ENCODE data around the gene MLF2. TPM values are rescaled to one million over a fixed set of nuclear protein-coding genes. Genes with fewer than 3 reads are reported as not detected.

The MLF2 gene
- total RNA-seq, 2 experiments from 2014 or later: 79.7 to 87.3 TPM

GRCh38 chr12:6771509-6772330 is 18.8 kb upstream of the MLF2 start:
- intact Hi-C loops (cut with micrococcal nuclease; ENCODE audit: unreplicated experiment): no loop called here
- Histone ChIP-seq H3K4me2 (ENCODE audit: low read length) (peak overlapping the region; percentile 11; the same call in 1 of the 2 replicates), H3K9me2 (ENCODE audit: insufficient read depth, low read length) (no peaks in the 10 kb centered on the region), H3K36me3 (ENCODE audit: insufficient read depth, low read length) (no peaks in the 10 kb centered on the region), H3K4me1 (ENCODE audit: insufficient read depth, low read length, poor library complexity, severe bottlenecking) (peaks cover 28% of the 10 kb centered on the region), H3K4me3 (ENCODE audit: low read depth, low read length, poor library complexity, severe bottlenecking) (no peak overlapping the region), H3K27ac (ENCODE audit: low read depth, low read length, poor library complexity, severe bottlenecking) (no peak overlapping the region), H2AFZ (ENCODE audit: low read length) (0 out of 2 replicates have a peak overlapping the region, but pooled peaks have one; percentile 16), H3K9me3 (ENCODE audit: low read length) (no peaks in the 10 kb centered on the region), H3K79me2 (ENCODE audit: insufficient read depth, low read depth, low read length) (no peaks in the 10 kb centered on the region), H4K20me1 (ENCODE audit: insufficient read depth, low read length) (no peaks in the 10 kb centered on the region)
- no peak for DNase-seq (ENCODE audit: low spot score)
- no TSS peak for BruUV-seq (replicated peaks)
- ChIA-PET CTCF (ENCODE audit: unreplicated experiment) (interaction anchor here (0.6 to 1.3 kb wide), 2 partner anchors 18 to 149 kb away, joined by 3 to 4 read pairs; no protein-coding TSS in a partner anchor), POLR2A (interaction anchor here (1.1 kb wide), 1 partner anchor 20 kb away, joined by 3 read pairs; no protein-coding TSS in a partner anchor)
- no peak for TF ChIP-seq EZH2phosphoT487 (IDR thresholded peaks at IDR 0.05; ENCODE audit: borderline replicate concordance, low read depth, low read length)
- TF ChIP-seq CTCF (conservative IDR thresholded peaks at IDR 0.05; ENCODE audit: low read length): no peak

- Histone ChIP-seq H3K4me2 (ENCODE audit: low read length) (no peak overlapping the region), H3K27ac (ENCODE audit: low read depth, low read length, poor library complexity, severe bottlenecking) (no peak overlapping the region), H4K20me1 (ENCODE audit: insufficient read depth, low read length) (no peaks in the 10 kb centered on the region), H3K9me3 (ENCODE audit: low read length) (no peaks in the 10 kb centered on the region), H3K4me3 (ENCODE audit: low read depth, low read length, poor library complexity, severe bottlenecking) (no peak overlapping the region), H3K36me3 (ENCODE audit: insufficient read depth, low read length) (no peaks in the 10 kb centered on the region), H2AFZ (ENCODE audit: low read length) (no peak overlapping the region), H3K4me1 (ENCODE audit: insufficient read depth, low read length, poor library complexity, severe bottlenecking) (peaks cover 28% of the 10 kb centered on the region), H3K9me2 (ENCODE audit: insufficient read depth, low read length) (no peaks in the 10 kb centered on the region), H3K79me2 (ENCODE audit: insufficient read depth, low read depth, low read length) (no peaks in the 10 kb centered on the region)
- ChIA-PET CTCF (ENCODE audit: unreplicated experiment) (interaction anchor here (0.6 to 1.3 kb wide), 3 partner anchors 17 to 150 kb away, joined by 3 to 4 read pairs (median 3); no protein-coding TSS in a partner anchor), POLR2A (interaction anchor here (0.6 to 1.1 kb wide), 3 partner anchors 17 to 272 kb away, joined by 3 read pairs; no protein-coding TSS in a partner anchor)
- TF ChIP-seq CTCF (conservative IDR thresholded peaks at IDR 0.05; ENCODE audit: low read length) (no peak), EZH2phosphoT487 (IDR thresholded peaks at IDR 0.05; ENCODE audit: borderline replicate concordance, low read depth, low read length) (no peak)
- peak; percentile 41 for DNase-seq (ENCODE audit: low spot score)
- intact Hi-C loops (cut with micrococcal nuclease; ENCODE audit: unreplicated experiment): no loop called here
- no TSS peak for BruUV-seq (replicated peaks)
Observed at GRCh38 chr12:6771091-6771495, 18.2 kb upstream of the MLF2 start.

Measured in OCI-LY7 (cell line).